ENCODE data around the gene BATF3.
"Not testable (repeated sequence)": the region's sequence is repeated elsewhere in the genome, so short reads cannot be mapped to it uniquely, and the experiment has no call there.

BATF3 gene

GRCh38 chr1:212652609-212653008 is 47.0 kb downstream of the BATF3 start:
- DNase-seq = no peak

- DNase-seq = no peak
These were observed 47.7 kb downstream of the BATF3 start for GRCh38 chr1:212651977-212652376.

DNA sequence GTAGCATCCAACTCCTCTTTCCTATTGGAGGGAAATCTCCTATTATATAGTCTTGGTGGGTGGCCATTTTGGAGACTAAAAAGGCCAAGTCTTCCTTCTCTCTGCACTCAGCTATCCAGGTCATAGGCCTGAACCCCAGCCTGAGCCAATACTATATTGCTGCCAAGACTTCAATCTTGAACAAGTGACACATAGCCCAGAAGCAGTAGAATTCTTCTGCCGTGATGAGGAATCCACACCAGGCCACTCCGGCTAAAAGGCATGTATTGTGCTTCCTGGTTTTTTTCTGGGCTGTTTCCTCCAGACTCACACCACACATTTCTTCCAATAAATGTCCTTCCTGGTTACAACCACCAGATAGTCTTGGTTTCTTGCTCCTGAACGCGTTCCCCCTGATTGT is 48.1 kb downstream of the BATF3 start:
- no peak for DNase-seq

- no peak for DNase-seq
These were observed 49.4 kb downstream of the BATF3 start for GRCh38 chr1:212650228-212650627.

DNA sequence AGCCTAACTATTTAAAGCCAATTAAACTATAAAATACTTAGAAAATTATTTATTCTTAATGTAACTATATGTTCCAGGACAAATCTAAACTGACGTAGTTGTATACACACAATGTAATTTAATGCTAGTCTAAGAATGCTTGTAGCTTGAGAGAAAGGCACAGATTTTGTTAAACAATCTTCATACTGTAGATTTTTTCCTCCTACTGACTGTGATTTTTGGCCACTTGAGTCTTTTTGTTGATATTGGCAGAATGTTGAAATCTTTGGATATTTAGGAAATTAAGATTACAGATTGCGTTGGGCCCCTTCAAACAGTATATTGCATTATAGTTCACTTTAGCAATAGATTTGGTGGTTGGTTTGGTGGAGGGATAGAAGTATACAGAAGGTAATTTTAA is 50.6 kb downstream of the BATF3 start:
- no peak for DNase-seq

- no peak for DNase-seq
These were observed 51.2 kb downstream of the BATF3 start for GRCh38 chr1:212648431-212648830.

GRCh38 chr1:212647004-212647403 is 52.6 kb downstream of the BATF3 start:
- no peak for DNase-seq

GRCh38 chr1:212646588-212646987 is 53.1 kb downstream of the BATF3 start:
- no peak for DNase-seq

DNA sequence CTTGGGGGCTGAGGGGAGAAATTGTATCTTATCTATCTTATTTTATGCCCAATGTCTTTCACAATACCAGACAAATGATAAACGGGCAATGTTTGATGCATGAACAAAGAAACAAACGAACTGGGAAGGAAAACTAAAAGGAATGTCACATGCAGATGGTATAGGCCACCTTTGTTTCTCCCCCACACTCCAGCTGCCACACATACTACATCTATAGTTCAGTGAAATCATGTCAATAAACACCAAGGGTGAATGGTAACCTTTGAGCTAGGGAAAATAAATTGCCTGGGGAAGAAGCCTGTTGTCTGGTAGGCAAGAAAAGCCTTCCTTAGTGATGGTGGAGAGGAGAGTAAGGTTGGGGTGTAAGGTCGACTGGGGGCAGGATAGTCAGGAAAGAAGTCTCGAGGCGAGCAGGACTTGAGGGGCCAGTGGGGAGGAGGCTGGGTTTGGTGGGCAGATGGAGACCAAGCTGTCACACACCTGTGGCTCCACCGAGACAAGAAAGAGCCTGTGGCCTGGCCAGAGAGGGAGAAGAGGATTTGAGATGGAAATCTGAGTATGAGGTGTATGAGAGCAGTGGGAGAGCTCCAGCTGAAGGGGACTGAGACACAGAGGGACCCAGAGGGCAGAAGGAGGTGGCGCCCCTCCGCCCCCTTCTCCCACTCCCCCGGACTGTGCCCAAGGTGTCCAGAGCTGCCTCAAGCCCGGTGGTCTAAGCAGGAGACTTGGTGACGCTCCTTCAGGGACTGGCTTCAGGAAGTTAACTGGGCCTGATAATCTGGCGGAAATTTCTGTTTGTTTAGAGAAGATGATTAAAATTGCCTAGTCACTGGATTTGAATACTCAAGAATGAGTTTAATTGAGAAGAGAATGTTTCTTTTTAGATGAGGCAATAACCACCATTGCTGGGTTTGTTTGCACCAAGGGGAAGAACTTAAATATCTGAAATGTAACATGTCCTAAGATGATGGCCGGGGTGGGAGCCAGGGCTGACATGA is 53.8 kb downstream of the BATF3 start:
- no peak for DNase-seq

- no peak for DNase-seq
These were observed 54.6 kb downstream of the BATF3 start for GRCh38 chr1:212644866-212645545.

- DNase-seq = no peak
These were observed 55.8 kb downstream of the BATF3 start for GRCh38 chr1:212643877-212644276.

- no peak for DNase-seq
These were observed 57.7 kb downstream of the BATF3 start for GRCh38 chr1:212641956-212642355.

- DNase-seq = no peak
These were observed 59.3 kb downstream of the BATF3 start for GRCh38 chr1:212640223-212640878.

- not testable (repeated sequence) for DNase-seq
These were observed 60.1 kb downstream of the BATF3 start for GRCh38 chr1:212639524-212639923.

DNA sequence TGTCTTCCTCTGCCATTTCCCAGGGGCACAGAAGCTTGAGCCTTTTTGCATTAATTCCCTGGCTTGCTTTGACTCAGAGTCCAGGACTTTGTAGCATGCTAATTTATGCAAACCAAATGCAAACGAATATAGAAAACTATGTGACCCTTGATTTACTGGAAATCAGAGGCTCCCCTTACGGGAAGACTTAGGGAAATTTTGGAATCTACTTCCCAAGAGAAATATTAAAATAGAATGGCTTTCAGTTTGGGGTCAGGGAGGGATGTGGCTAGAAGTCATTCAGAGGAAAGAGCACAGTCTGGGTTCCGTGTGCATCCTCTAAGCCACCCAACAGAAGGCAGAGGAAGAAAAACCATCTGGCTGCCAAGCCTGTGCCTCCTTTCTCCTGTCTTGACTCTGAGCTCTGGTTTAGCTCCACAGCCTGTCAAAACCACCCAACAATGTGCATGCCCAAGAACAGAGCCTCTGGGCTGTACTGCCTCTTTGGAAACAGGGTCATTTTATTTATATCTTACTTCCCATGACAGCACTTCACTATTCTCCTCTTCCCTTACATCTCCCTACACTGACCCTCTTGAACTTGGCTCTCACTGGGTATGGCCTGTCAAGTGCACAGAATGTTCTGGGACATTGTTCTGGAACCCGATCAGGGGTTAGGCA is 61.0 kb downstream of the BATF3 start:
- DNase-seq = no peak

DNA sequence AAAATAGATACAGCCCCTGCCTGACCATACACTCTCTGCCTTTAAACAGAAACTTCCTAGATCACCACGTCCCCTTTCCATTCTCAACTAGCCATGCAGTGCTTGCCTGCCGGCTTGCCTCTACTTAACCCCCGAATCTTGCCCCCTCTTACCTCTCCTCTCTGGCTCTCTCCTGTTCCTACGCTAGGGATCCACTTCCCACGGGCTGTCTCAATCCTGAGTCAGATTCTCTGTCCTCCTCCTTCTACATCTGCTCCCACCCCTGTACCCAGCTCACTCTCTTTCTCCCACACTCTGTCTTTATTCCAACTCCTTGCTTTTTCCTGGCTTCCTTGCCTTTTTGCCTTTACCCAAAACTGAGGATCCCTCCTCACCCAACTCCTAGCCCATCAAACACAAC is 61.7 kb downstream of the BATF3 start:
- DNase-seq = no peak

Measured in NCI-H1092 treated with DMSO at 0.1 percent for 48 hours (cell line).